Peyer's patch (tissue), 4 donors: ENCODE measurements around the gene PRKAR1B.

ENCODE experiments used
- CTCF ChIP-seq, 6 experiments: fragments of 450-650 bp in 4 of 6; fragments of 200-600 bp in 2 of 6; sonication (generic) in 1 of 6; IDR thresholded peaks; one replicate each; pipeline ENCODE4 v1.5.1; 2017 to 2019; ENCODE audit warnings: antibody characterized with exemption in 6 of 6, mild to moderate bottlenecking in 3 of 6, moderate library complexity in 1 of 6
- POLR2A ChIP-seq, 2 donors: fragments of 450-650 bp; IDR thresholded peaks; one replicate each; pipeline ENCODE4 v1.5.1; 2017; ENCODE audit warnings: antibody characterized with exemption in 2 of 2, mild to moderate bottlenecking in 2 of 2, moderate library complexity in 2 of 2

- TF ChIP-seq CTCF (IDR thresholded peaks at IDR 0.05) (no peak), POLR2A (IDR thresholded peaks at IDR 0.05) (no peak)
Measured at GRCh38 chr7:651032-651728, 75.9 kb downstream of the PRKAR1B start.
